GM12878 (cell line): ENCODE data around the gene IRF2. TPM values are rescaled to one million over a fixed set of nuclear protein-coding genes. Genes with fewer than 3 reads are reported as not detected.

Experiments
- ASH2L ChIP-seq: fragments of 300-600, 200-600 bp; sonication (generic); IDR thresholded peaks from 2 replicates; pipeline ENCODE4 v1.6.1; 2017; ENCODE audit warnings: low read depth, mild to moderate bottlenecking, borderline replicate concordance
- ATF7 ChIP-seq: fragments of 450-650 bp; IDR thresholded peaks from 2 replicates; pipeline ENCODE4 v1.6.1; 2016; ENCODE audit warnings: low read depth, mild to moderate bottlenecking
- CBX5 ChIP-seq: sonication (generic); IDR thresholded peaks from 2 replicates; pipeline ENCODE4 v1.6.1; 2016; ENCODE audit warnings: low read depth, moderate library complexity, mild to moderate bottlenecking, inconsistent platforms
- EGR1 ChIP-seq, 2 experiments: IDR thresholded peaks; 1 replicate in 1 of 2; 2 replicates in 1 of 2; pipeline ENCODE4 v1.6.1; 2011 to 2012; ENCODE audit warnings: low read depth in 2 of 2, low read length in 2 of 2, borderline replicate concordance in 1 of 2, mild to moderate bottlenecking in 1 of 2, moderate library complexity in 1 of 2
- EZH2 ChIP-seq: IDR thresholded peaks from 2 replicates; pipeline ENCODE4 v1.6.1; 2012; ENCODE audit warnings: low read depth, mild to moderate bottlenecking, control low read depth, inconsistent platforms, low read length, borderline replicate concordance; ENCODE audit not compliant: control insufficient read depth
- FOXM1 ChIP-seq: IDR thresholded peaks from 2 replicates; pipeline ENCODE4 v1.6.1; 2012; ENCODE audit warnings: low read depth, mild to moderate bottlenecking, inconsistent platforms, low read length, moderate library complexity
- HDGF ChIP-seq: fragments of 450-650 bp; IDR thresholded peaks from 2 replicates; pipeline ENCODE4 v1.6.1; 2016; ENCODE audit warnings: antibody characterized with exemption
- KDM1A ChIP-seq: fragments of 200-600 bp; sonication (generic); IDR thresholded peaks from 2 replicates; pipeline ENCODE4 v1.6.1; 2016; ENCODE audit warnings: borderline replicate concordance
- KLF5 ChIP-seq: fragments of 450-650 bp; IDR thresholded peaks from 2 replicates; pipeline ENCODE4 v1.6.1; 2014; ENCODE audit warnings: mild to moderate bottlenecking; ENCODE audit not compliant: partially characterized antibody
- MTA3 ChIP-seq: IDR thresholded peaks from 2 replicates; pipeline ENCODE4 v1.6.1; 2012; ENCODE audit warnings: low read length, inconsistent platforms, borderline replicate concordance
- NFIC ChIP-seq: IDR thresholded peaks from 2 replicates; pipeline ENCODE4 v1.6.1; 2012; ENCODE audit warnings: low read depth, mild to moderate bottlenecking, inconsistent platforms, low read length, moderate library complexity
- POU2F2 ChIP-seq: IDR thresholded peaks from 3 replicates; pipeline ENCODE4 v1.6.1; 2011; ENCODE audit warnings: low read depth, mild to moderate bottlenecking, low read length, borderline replicate concordance
- RCOR1 ChIP-seq: conservative IDR thresholded peaks from 2 replicates; pipeline ENCODE4 v1.6.1; 2012; ENCODE audit warnings: low read depth, low read length, improper control_type of control experiment
- TCF3 ChIP-seq: IDR thresholded peaks from 2 replicates; pipeline ENCODE4 v1.6.1; 2012; ENCODE audit warnings: low read depth, mild to moderate bottlenecking, low read length, borderline replicate concordance; ENCODE audit not compliant: insufficient read depth
- ZNF207 ChIP-seq: fragments of 450-650 bp; IDR thresholded peaks from 2 replicates; pipeline ENCODE4 v1.6.1; 2014; ENCODE audit warnings: antibody characterized with exemption, mild to moderate bottlenecking, borderline replicate concordance
- polyA plus RNA-seq, 11 experiments: library from polyadenylated mRNA; depleted of rRNA in 4 of 11; unstranded in 6 of 11; stranded (reverse) in 5 of 11; fragments of >200 nt; fragmentation: Nextera tagmentation in 4 of 11; fragmentation: Illumina TruSeq in 1 of 11; extraction: Ambion mirVana in 4 of 11; extraction: Trizol in 1 of 11; gene quantifications; 1 replicate in 1 of 11; 2 replicates in 10 of 11; pipeline versions ENCODE4 v1.2.1 to v1.2.3, GENCODE V29; 2011 to 2016; ENCODE audit warnings: inconsistent platforms in 2 of 11, missing spikeins in 2 of 11, low read depth in 1 of 11
- total RNA-seq, 4 experiments: library from RNA; depleted of rRNA in 3 of 4; stranded (reverse); fragments of >200 nt in 3 of 4; fragmentation: Illumina TruSeq in 1 of 4; extraction: Trizol in 1 of 4; gene quantifications; 2 replicates each; pipeline versions ENCODE4 v1.2.1 to v1.2.3, GENCODE V29; 2013 to 2021
- TF ChIP-seq, protein P1 (sequence below): fragments of 450-650 bp; IDR thresholded peaks from 2 replicates; pipeline ENCODE4 v1.6.1; 2017; ENCODE audit warnings: antibody characterized with exemption, mild to moderate bottlenecking, moderate library complexity
- TF ChIP-seq, protein P2 (sequence below): IDR thresholded peaks from 2 replicates; pipeline ENCODE4 v1.6.1; 2012; ENCODE audit warnings: low read depth, low read length, improper control_type of control experiment
- TF ChIP-seq, protein P3 (sequence below): IDR thresholded peaks from 2 replicates; pipeline ENCODE4 v1.6.1; 2011; ENCODE audit warnings: borderline replicate concordance, low read depth, mild to moderate bottlenecking, moderate library complexity, low read length; ENCODE audit not compliant: insufficient read depth, poor library complexity, severe bottlenecking
- TF ChIP-seq, protein P4 (sequence below): IDR thresholded peaks from 2 replicates; pipeline ENCODE4 v1.6.1; 2012; ENCODE audit warnings: improper control_type of control experiment, low read depth, low read length; ENCODE audit not compliant: insufficient replicate concordance

The IRF2 gene
- total and polyA plus RNA-seq, 10 of the 15 experiments (the other 5 are each of a cell fraction or from before 2014, with no cell fraction given), result 45.1 to 99.3 (median 58.9) TPM

DNA sequence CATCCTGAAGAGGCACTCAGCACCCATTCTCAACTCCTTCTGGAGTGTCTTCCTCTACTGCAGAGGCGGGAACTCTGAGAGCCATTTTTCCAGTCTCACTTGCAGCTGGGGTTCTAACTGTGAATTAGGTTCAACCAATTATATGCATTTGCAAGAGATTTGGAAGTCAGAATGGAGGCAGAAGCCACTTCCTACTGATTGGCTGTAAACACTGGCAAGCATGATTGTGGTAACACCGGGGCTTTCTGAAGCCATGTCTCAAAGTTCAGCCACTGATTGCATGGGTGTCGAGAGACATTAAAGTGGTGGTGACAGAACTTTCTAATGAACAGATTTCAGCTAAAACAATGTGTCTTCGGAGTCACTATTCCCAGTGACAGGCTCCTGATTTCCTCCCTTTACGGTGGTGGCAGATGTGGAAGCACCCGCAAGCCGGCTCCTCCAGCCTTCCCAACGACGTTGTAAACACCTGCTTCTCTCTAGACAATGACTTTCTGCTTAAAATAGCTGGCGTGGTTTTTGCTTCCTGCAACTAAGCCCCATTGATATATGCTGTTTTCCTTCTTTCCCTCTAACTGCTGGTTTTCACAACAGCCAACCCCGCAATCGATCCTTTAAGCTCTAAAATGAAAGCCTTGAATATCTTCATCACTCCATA is 92.0 kb downstream of the IRF2 start (continued):
- no peak for TF ChIP-seq EGR1 (IDR thresholded peaks at IDR 0.05; ENCODE audit: borderline replicate concordance in 1 of 2, low read depth in 2 of 2, low read length in 2 of 2)
- peak; percentile 45; the same call in 1 of the 2 replicates for TF ChIP-seq MTA3
- TF ChIP-seq ASH2L, result no peak
- TF ChIP-seq RCOR1, result no peak
- TF ChIP-seq, protein P1, sequence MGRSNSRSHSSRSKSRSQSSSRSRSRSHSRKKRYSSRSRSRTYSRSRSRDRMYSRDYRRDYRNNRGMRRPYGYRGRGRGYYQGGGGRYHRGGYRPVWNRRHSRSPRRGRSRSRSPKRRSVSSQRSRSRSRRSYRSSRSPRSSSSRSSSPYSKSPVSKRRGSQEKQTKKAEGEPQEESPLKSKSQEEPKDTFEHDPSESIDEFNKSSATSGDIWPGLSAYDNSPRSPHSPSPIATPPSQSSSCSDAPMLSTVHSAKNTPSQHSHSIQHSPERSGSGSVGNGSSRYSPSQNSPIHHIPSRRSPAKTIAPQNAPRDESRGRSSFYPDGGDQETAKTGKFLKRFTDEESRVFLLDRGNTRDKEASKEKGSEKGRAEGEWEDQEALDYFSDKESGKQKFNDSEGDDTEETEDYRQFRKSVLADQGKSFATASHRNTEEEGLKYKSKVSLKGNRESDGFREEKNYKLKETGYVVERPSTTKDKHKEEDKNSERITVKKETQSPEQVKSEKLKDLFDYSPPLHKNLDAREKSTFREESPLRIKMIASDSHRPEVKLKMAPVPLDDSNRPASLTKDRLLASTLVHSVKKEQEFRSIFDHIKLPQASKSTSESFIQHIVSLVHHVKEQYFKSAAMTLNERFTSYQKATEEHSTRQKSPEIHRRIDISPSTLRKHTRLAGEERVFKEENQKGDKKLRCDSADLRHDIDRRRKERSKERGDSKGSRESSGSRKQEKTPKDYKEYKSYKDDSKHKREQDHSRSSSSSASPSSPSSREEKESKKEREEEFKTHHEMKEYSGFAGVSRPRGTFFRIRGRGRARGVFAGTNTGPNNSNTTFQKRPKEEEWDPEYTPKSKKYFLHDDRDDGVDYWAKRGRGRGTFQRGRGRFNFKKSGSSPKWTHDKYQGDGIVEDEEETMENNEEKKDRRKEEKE, result no peak
- no peak for TF ChIP-seq KLF5
- peak; percentile 31; the same call in 1 of the 2 replicates for TF ChIP-seq CBX5
- TF ChIP-seq POU2F2, result peak; percentile 23; the same call in 1 of the 3 replicates
- TF ChIP-seq ZNF207, result no peak
- TF ChIP-seq TCF3, result peak; percentile 64; the same call in 1 of the 2 replicates
- TF ChIP-seq, protein P2, sequence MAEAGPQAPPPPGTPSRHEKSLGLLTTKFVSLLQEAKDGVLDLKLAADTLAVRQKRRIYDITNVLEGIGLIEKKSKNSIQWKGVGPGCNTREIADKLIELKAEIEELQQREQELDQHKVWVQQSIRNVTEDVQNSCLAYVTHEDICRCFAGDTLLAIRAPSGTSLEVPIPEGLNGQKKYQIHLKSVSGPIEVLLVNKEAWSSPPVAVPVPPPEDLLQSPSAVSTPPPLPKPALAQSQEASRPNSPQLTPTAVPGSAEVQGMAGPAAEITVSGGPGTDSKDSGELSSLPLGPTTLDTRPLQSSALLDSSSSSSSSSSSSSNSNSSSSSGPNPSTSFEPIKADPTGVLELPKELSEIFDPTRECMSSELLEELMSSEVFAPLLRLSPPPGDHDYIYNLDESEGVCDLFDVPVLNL, result no peak
- TF ChIP-seq ATF7, result no peak
- TF ChIP-seq, protein P3, sequence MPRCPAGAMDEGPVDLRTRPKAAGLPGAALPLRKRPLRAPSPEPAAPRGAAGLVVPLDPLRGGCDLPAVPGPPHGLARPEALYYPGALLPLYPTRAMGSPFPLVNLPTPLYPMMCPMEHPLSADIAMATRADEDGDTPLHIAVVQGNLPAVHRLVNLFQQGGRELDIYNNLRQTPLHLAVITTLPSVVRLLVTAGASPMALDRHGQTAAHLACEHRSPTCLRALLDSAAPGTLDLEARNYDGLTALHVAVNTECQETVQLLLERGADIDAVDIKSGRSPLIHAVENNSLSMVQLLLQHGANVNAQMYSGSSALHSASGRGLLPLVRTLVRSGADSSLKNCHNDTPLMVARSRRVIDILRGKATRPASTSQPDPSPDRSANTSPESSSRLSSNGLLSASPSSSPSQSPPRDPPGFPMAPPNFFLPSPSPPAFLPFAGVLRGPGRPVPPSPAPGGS, result no peak
- TF ChIP-seq, protein P4, sequence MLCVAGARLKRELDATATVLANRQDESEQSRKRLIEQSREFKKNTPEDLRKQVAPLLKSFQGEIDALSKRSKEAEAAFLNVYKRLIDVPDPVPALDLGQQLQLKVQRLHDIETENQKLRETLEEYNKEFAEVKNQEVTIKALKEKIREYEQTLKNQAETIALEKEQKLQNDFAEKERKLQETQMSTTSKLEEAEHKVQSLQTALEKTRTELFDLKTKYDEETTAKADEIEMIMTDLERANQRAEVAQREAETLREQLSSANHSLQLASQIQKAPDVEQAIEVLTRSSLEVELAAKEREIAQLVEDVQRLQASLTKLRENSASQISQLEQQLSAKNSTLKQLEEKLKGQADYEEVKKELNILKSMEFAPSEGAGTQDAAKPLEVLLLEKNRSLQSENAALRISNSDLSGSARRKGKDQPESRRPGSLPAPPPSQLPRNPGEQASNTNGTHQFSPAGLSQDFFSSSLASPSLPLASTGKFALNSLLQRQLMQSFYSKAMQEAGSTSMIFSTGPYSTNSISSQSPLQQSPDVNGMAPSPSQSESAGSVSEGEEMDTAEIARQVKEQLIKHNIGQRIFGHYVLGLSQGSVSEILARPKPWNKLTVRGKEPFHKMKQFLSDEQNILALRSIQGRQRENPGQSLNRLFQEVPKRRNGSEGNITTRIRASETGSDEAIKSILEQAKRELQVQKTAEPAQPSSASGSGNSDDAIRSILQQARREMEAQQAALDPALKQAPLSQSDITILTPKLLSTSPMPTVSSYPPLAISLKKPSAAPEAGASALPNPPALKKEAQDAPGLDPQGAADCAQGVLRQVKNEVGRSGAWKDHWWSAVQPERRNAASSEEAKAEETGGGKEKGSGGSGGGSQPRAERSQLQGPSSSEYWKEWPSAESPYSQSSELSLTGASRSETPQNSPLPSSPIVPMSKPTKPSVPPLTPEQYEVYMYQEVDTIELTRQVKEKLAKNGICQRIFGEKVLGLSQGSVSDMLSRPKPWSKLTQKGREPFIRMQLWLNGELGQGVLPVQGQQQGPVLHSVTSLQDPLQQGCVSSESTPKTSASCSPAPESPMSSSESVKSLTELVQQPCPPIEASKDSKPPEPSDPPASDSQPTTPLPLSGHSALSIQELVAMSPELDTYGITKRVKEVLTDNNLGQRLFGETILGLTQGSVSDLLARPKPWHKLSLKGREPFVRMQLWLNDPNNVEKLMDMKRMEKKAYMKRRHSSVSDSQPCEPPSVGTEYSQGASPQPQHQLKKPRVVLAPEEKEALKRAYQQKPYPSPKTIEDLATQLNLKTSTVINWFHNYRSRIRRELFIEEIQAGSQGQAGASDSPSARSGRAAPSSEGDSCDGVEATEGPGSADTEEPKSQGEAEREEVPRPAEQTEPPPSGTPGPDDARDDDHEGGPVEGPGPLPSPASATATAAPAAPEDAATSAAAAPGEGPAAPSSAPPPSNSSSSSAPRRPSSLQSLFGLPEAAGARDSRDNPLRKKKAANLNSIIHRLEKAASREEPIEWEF, result peak; percentile 51
- TF ChIP-seq FOXM1, result peak; percentile 22; the same call in 1 of the 2 replicates
- TF ChIP-seq EZH2, result no peak
- no peak for TF ChIP-seq HDGF
- TF ChIP-seq KDM1A, result no peak
- TF ChIP-seq NFIC, result peak; percentile 45; the same call in 1 of the 2 replicates
